GM12878 (cell line): Measurements from ENCODE around the gene TMEM217.

Experiments used
- CREB1 ChIP-seq: IDR thresholded peaks from 2 replicates; pipeline ENCODE4 v1.6.1; 2012; ENCODE audit warnings: low read depth, mild to moderate bottlenecking, inconsistent platforms
- EP300 ChIP-seq, 2 experiments: fragments of 150-350 bp in 1 of 2; IDR thresholded peaks; 2 replicates each; pipeline ENCODE4 v1.6.1; 2011 to 2012; ENCODE audit warnings: low read depth in 2 of 2, low read length in 2 of 2, borderline replicate concordance in 1 of 2, improper control_type of control experiment in 1 of 2, inconsistent platforms in 1 of 2; ENCODE audit not compliant: control insufficient read depth in 1 of 2
- KDM1A ChIP-seq: fragments of 200-600 bp; sonication (generic); IDR thresholded peaks from 2 replicates; pipeline ENCODE4 v1.6.1; 2016; ENCODE audit warnings: borderline replicate concordance
- MEF2A ChIP-seq: IDR thresholded peaks from 2 replicates; pipeline ENCODE4 v1.6.1; 2011; ENCODE audit warnings: low read depth, mild to moderate bottlenecking, low read length, moderate library complexity; ENCODE audit not compliant: insufficient read depth
- MYC ChIP-seq: IDR thresholded peaks from 2 replicates; pipeline ENCODE4 v1.6.1; 2011; ENCODE audit warnings: mild to moderate bottlenecking, low read length, moderate library complexity, inconsistent platforms; ENCODE audit not compliant: insufficient read depth, insufficient replicate concordance, insufficient read length, severe bottlenecking
- POLR2A ChIP-seq: IDR thresholded peaks from 2 replicates; pipeline ENCODE4 v1.6.1; 2011; ENCODE audit warnings: low read depth, mild to moderate bottlenecking, low read length
- RUNX3 ChIP-seq: IDR thresholded peaks from 2 replicates; pipeline ENCODE4 v1.6.1; 2012; ENCODE audit warnings: low read length, inconsistent platforms
- SP1 ChIP-seq: IDR thresholded peaks from one replicate; pipeline ENCODE4 v1.6.1; 2011; ENCODE audit warnings: low read depth, low read length
- TF ChIP-seq, protein P1 (sequence below), 3 experiments: IDR thresholded peaks in 2 of 3; conservative IDR thresholded peaks in 1 of 3; 2 replicates each; pipeline ENCODE4 v1.5.1; 2011; ENCODE audit warnings: low read depth in 3 of 3, low read length in 3 of 3, mild to moderate bottlenecking in 3 of 3, control low read depth in 2 of 3, moderate library complexity in 2 of 3, inconsistent platforms in 1 of 3, mixed read lengths in 1 of 3; ENCODE audit not compliant: control insufficient read depth in 2 of 3, insufficient read depth in 1 of 3; ENCODE audit errors: extremely low read depth in 1 of 3
- TF ChIP-seq, protein P2 (sequence below): IDR thresholded peaks from 2 replicates; pipeline ENCODE4 v1.6.1; 2012; ENCODE audit warnings: mild to moderate bottlenecking, low read depth, low read length
- TF ChIP-seq, protein P3 (sequence below): fragments of 450-650 bp; IDR thresholded peaks from 2 replicates; pipeline ENCODE4 v1.6.1; 2017; ENCODE audit warnings: mild to moderate bottlenecking
- TF ChIP-seq, protein P4 (sequence below): fragments of 450-650 bp; IDR thresholded peaks from 2 replicates; pipeline ENCODE4 v1.6.1; 2017; ENCODE audit warnings: mild to moderate bottlenecking, moderate library complexity
- TF ChIP-seq, protein P5 (sequence below): fragments of 450-650 bp; IDR thresholded peaks from 2 replicates; pipeline ENCODE4 v1.6.1; 2016; ENCODE audit warnings: mild to moderate bottlenecking
- TF ChIP-seq, protein P6 (sequence below): IDR thresholded peaks from 2 replicates; pipeline ENCODE4 v1.6.1; 2012; ENCODE audit warnings: low read depth, low read length, improper control_type of control experiment

DNA sequence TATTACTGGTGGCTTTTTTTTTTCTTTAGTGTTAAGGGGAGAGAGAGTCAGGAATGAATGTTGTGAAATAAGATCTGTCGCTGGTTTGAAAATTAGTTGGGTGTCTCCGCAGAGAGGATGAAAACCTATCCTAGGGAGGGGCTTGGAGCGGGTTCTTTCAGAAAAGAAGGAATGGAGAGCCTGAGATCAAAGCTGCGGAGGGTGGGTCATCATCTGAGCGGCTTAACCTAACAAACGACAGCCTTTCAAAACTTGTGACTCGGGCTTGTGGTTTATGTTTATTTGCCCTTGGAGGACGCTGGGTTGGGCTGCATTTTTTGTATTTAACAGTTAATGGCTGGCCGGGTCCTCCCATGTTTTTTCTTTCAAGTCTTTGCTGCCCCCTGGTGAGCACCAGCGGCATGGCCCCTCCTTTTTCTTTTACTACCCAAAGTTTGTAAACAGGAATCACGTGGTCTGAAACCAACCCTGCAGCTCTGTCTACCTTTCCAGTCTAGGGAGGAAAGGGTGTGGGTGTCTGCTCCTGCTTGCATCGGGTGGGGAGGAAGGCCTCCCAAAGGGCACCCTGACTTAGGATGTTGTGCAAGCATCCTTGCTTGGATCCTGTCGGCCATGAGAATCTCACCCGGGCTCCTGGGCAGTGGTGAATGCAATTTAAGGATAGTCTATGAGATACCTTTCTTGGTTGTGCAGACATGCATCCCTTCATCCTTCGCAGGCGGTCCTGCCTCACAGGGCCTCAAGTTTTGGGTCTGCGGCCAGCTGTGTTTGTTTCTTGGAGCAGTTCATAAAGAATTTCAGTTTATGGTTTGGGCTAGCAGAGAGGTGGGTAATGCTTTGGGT lies 85.8 kb downstream of the TMEM217 start:
- TF ChIP-seq MYC, result no peak
- peak in 1 of 2 experiments; percentile 50; a peak in 1 of 4 replicates for TF ChIP-seq EP300 (IDR thresholded peaks at IDR 0.05; ENCODE audit: borderline replicate concordance in 1 of 2, control insufficient read depth in 1 of 2, low read depth in 2 of 2, low read length in 2 of 2)
- TF ChIP-seq KDM1A, result no peak
- TF ChIP-seq, protein P1, sequence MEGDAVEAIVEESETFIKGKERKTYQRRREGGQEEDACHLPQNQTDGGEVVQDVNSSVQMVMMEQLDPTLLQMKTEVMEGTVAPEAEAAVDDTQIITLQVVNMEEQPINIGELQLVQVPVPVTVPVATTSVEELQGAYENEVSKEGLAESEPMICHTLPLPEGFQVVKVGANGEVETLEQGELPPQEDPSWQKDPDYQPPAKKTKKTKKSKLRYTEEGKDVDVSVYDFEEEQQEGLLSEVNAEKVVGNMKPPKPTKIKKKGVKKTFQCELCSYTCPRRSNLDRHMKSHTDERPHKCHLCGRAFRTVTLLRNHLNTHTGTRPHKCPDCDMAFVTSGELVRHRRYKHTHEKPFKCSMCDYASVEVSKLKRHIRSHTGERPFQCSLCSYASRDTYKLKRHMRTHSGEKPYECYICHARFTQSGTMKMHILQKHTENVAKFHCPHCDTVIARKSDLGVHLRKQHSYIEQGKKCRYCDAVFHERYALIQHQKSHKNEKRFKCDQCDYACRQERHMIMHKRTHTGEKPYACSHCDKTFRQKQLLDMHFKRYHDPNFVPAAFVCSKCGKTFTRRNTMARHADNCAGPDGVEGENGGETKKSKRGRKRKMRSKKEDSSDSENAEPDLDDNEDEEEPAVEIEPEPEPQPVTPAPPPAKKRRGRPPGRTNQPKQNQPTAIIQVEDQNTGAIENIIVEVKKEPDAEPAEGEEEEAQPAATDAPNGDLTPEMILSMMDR (IDR thresholded peaks at IDR 0.05 in 2 of 3, conservative IDR thresholded peaks at IDR 0.05 in 1 of 3; ENCODE audit: control insufficient read depth in 2 of 3, extremely low read depth in 1 of 3, insufficient read depth in 1 of 3, low read depth in 3 of 3, low read length in 3 of 3), result peak; percentile 85 to 98 (median 93)
- TF ChIP-seq RUNX3, result peak; percentile 86
- TF ChIP-seq CREB1, result no peak
- TF ChIP-seq SP1, result no peak
- no peak for TF ChIP-seq POLR2A
- TF ChIP-seq, protein P2, sequence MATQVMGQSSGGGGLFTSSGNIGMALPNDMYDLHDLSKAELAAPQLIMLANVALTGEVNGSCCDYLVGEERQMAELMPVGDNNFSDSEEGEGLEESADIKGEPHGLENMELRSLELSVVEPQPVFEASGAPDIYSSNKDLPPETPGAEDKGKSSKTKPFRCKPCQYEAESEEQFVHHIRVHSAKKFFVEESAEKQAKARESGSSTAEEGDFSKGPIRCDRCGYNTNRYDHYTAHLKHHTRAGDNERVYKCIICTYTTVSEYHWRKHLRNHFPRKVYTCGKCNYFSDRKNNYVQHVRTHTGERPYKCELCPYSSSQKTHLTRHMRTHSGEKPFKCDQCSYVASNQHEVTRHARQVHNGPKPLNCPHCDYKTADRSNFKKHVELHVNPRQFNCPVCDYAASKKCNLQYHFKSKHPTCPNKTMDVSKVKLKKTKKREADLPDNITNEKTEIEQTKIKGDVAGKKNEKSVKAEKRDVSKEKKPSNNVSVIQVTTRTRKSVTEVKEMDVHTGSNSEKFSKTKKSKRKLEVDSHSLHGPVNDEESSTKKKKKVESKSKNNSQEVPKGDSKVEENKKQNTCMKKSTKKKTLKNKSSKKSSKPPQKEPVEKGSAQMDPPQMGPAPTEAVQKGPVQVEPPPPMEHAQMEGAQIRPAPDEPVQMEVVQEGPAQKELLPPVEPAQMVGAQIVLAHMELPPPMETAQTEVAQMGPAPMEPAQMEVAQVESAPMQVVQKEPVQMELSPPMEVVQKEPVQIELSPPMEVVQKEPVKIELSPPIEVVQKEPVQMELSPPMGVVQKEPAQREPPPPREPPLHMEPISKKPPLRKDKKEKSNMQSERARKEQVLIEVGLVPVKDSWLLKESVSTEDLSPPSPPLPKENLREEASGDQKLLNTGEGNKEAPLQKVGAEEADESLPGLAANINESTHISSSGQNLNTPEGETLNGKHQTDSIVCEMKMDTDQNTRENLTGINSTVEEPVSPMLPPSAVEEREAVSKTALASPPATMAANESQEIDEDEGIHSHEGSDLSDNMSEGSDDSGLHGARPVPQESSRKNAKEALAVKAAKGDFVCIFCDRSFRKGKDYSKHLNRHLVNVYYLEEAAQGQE, result no peak
- TF ChIP-seq, protein P3, sequence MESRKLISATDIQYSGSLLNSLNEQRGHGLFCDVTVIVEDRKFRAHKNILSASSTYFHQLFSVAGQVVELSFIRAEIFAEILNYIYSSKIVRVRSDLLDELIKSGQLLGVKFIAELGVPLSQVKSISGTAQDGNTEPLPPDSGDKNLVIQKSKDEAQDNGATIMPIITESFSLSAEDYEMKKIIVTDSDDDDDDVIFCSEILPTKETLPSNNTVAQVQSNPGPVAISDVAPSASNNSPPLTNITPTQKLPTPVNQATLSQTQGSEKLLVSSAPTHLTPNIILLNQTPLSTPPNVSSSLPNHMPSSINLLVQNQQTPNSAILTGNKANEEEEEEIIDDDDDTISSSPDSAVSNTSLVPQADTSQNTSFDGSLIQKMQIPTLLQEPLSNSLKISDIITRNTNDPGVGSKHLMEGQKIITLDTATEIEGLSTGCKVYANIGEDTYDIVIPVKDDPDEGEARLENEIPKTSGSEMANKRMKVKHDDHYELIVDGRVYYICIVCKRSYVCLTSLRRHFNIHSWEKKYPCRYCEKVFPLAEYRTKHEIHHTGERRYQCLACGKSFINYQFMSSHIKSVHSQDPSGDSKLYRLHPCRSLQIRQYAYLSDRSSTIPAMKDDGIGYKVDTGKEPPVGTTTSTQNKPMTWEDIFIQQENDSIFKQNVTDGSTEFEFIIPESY, result no peak
- 0 out of 2 replicates have a peak, but pooled peaks have one; percentile 28 for TF ChIP-seq MEF2A
- TF ChIP-seq, protein P4, sequence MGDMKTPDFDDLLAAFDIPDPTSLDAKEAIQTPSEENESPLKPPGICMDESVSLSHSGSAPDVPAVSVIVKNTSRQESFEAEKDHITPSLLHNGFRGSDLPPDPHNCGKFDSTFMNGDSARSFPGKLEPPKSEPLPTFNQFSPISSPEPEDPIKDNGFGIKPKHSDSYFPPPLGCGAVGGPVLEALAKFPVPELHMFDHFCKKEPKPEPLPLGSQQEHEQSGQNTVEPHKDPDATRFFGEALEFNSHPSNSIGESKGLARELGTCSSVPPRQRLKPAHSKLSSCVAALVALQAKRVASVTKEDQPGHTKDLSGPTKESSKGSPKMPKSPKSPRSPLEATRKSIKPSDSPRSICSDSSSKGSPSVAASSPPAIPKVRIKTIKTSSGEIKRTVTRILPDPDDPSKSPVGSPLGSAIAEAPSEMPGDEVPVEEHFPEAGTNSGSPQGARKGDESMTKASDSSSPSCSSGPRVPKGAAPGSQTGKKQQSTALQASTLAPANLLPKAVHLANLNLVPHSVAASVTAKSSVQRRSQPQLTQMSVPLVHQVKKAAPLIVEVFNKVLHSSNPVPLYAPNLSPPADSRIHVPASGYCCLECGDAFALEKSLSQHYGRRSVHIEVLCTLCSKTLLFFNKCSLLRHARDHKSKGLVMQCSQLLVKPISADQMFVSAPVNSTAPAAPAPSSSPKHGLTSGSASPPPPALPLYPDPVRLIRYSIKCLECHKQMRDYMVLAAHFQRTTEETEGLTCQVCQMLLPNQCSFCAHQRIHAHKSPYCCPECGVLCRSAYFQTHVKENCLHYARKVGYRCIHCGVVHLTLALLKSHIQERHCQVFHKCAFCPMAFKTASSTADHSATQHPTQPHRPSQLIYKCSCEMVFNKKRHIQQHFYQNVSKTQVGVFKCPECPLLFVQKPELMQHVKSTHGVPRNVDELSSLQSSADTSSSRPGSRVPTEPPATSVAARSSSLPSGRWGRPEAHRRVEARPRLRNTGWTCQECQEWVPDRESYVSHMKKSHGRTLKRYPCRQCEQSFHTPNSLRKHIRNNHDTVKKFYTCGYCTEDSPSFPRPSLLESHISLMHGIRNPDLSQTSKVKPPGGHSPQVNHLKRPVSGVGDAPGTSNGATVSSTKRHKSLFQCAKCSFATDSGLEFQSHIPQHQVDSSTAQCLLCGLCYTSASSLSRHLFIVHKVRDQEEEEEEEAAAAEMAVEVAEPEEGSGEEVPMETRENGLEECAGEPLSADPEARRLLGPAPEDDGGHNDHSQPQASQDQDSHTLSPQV, result 0 out of 2 replicates have a peak, but pooled peaks have one; percentile 24
- TF ChIP-seq, protein P5, sequence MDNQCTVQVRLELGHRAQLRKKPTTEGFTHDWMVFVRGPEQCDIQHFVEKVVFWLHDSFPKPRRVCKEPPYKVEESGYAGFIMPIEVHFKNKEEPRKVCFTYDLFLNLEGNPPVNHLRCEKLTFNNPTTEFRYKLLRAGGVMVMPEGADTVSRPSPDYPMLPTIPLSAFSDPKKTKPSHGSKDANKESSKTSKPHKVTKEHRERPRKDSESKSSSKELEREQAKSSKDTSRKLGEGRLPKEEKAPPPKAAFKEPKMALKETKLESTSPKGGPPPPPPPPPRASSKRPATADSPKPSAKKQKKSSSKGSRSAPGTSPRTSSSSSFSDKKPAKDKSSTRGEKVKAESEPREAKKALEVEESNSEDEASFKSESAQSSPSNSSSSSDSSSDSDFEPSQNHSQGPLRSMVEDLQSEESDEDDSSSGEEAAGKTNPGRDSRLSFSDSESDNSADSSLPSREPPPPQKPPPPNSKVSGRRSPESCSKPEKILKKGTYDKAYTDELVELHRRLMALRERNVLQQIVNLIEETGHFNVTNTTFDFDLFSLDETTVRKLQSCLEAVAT, result no peak
- TF ChIP-seq, protein P6, sequence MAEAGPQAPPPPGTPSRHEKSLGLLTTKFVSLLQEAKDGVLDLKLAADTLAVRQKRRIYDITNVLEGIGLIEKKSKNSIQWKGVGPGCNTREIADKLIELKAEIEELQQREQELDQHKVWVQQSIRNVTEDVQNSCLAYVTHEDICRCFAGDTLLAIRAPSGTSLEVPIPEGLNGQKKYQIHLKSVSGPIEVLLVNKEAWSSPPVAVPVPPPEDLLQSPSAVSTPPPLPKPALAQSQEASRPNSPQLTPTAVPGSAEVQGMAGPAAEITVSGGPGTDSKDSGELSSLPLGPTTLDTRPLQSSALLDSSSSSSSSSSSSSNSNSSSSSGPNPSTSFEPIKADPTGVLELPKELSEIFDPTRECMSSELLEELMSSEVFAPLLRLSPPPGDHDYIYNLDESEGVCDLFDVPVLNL, result peak; percentile 71; the same call in 1 of the 2 replicates
